ENCODE results near the gene APOBEC3A.

- TF ChIP-seq ATF3 (IDR thresholded peaks at IDR 0.05; ENCODE audit: borderline replicate concordance, extremely low read depth, low read depth, low read length) (no peak), IKZF1 (conservative IDR thresholded peaks at IDR 0.05) (no peak), CEBPB (IDR thresholded peaks at IDR 0.05; ENCODE audit: borderline replicate concordance in 1 of 2, low read depth in 2 of 2, low read length in 2 of 2) (no peak), SIN3A (IDR thresholded peaks at IDR 0.05; ENCODE audit: low read depth, low read length) (no peak), CTCF (IDR thresholded peaks at IDR 0.05 in 2 of 3, conservative IDR thresholded peaks at IDR 0.05 in 1 of 3; ENCODE audit: control insufficient read depth in 2 of 3, extremely low read depth in 1 of 3, insufficient read depth in 1 of 3, low read depth in 3 of 3, low read length in 3 of 3) (no peak), JUND (IDR thresholded peaks at IDR 0.05; ENCODE audit: low read depth, low read length) (no peak), REST (IDR thresholded peaks at IDR 0.05; ENCODE audit: low read depth, low read length) (no peak), MYC (IDR thresholded peaks at IDR 0.05; ENCODE audit: insufficient read depth, insufficient read length, insufficient replicate concordance, low read length, severe bottlenecking) (no peak), WRNIP1 (IDR thresholded peaks at IDR 0.05; ENCODE audit: borderline replicate concordance, low read depth, low read length) (no peak), CHD4 (IDR thresholded peaks at IDR 0.05) (no peak), EP300 (IDR thresholded peaks at IDR 0.05; ENCODE audit: borderline replicate concordance in 1 of 2, control insufficient read depth in 1 of 2, low read depth in 2 of 2, low read length in 2 of 2) (no peak), ZNF24 (IDR thresholded peaks at IDR 0.05) (no peak), FOXM1 (IDR thresholded peaks at IDR 0.05; ENCODE audit: low read depth, low read length) (no peak)
Observed at GRCh38 chr22:38971202-38971601, 13.8 kb downstream of the APOBEC3A start.
